ENCODE data around the gene KCNMA1.

- TF ChIP-seq CTCF (IDR thresholded peaks at IDR 0.05) (no peak), ZFX (IDR thresholded peaks at IDR 0.05; ENCODE audit: borderline replicate concordance) (no peak)
Measured at GRCh38 chr10:77152256-77152655, 485.4 kb downstream of the KCNMA1 start.

Measured in 22Rv1 (cell line).